Memory B cell (primary cell): ENCODE results near the gene HSPBP1.
"Not testable (repeated sequence)": the region's sequence is repeated elsewhere in the genome, so short reads cannot be mapped to it uniquely, and the experiment has no call there.

Experiments used
- ATAC-seq: fragments of 150-1000 bp; cut with Tn5 transposase; 2 replicates; pipeline ENCODE4 v1.10.0; 2021; ENCODE audit warnings: low read depth, mild to moderate bottlenecking, moderate library complexity
- DNase-seq, 2 donors: peaks; one replicate each; pipeline ENCODE4 v3.0.0; 2022; ENCODE audit warnings: low spot score in 2 of 2
- H3K27ac Mint-ChIP-seq: one replicate; pipeline ENCODE4 v1.8.0; 2022; ENCODE audit warnings: mild to moderate bottlenecking, moderate library complexity, mixed read lengths
- H3K27me3 Mint-ChIP-seq: one replicate; pipeline ENCODE4 v1.8.0; 2022; ENCODE audit warnings: mixed read lengths
- H3K36me3 Mint-ChIP-seq: one replicate; pipeline ENCODE4 v1.8.0; 2022; ENCODE audit warnings: mild to moderate bottlenecking, mixed read lengths
- H3K4me1 Mint-ChIP-seq: one replicate; pipeline ENCODE4 v1.8.0; 2022; ENCODE audit warnings: mixed read lengths
- H3K4me3 Mint-ChIP-seq: one replicate; pipeline ENCODE4 v1.8.0; 2022; ENCODE audit warnings: mild to moderate bottlenecking, moderate library complexity, mixed read lengths
- H3K9me3 Mint-ChIP-seq: one replicate; pipeline ENCODE4 v1.8.0; 2022; ENCODE audit warnings: mixed read lengths

HSPBP1 gene

GRCh38 chr19:55279770-55280643, at the start of gene HSPBP1:
Gene HSPBP1, minus strand, starts transcription at chr19:55280110. Its CDS starts 502 bp downstream, at chr19:55279608.
- Mint-ChIP-seq H3K4me1 (peaks cover 44% of the 10 kb centered on the region), H3K36me3 (peaks cover 4% of the 10 kb centered on the region), H3K27ac (peak within 1 kb of the TSS; percentile 99), H3K4me3 (peak within 1 kb of the TSS; percentile 97), H3K27me3 (peaks cover 5% of the 10 kb centered on the region), H3K9me3 (no peaks in the 10 kb centered on the region)
- ATAC-seq (peak; percentile 70), DNase-seq (peak; percentile 97 to 99)

GRCh38 chr19:55328774-55329318, 48.9 kb upstream of the HSPBP1 start:
- not testable (repeated sequence) for ATAC-seq, H3K4me3 Mint-ChIP-seq, H3K9me3 Mint-ChIP-seq, H3K27ac Mint-ChIP-seq, H3K4me1 Mint-ChIP-seq, DNase-seq, H3K36me3 Mint-ChIP-seq
- H3K27me3 Mint-ChIP-seq = peaks cover 16% of the 10 kb centered on the region

GRCh38 chr19:55325172-55325571, 45.3 kb upstream of the HSPBP1 start, which contains the start of gene TMEM150B:
Gene TMEM150B, minus strand, starts transcription at chr19:55325341. Its CDS starts 4,305 bp downstream, at chr19:55321036.
- Mint-ChIP-seq H3K36me3 (no peaks in the 10 kb centered on the region), H3K9me3 (no peaks in the 10 kb centered on the region), H3K27me3 (peaks cover 21% of the 10 kb centered on the region), H3K4me1 (peaks cover 3% of the 10 kb centered on the region), H3K4me3 (no peak within 1 kb of the TSS), H3K27ac (no peak within 1 kb of the TSS)
- ATAC-seq (peak; percentile 46), DNase-seq (no peak)

GRCh38 chr19:55324662-55325061, 44.8 kb upstream of the HSPBP1 start:
- ATAC-seq (peak; percentile 50), DNase-seq (no peak)
- peaks cover 23% of the 10 kb centered on the region for H3K27me3 Mint-ChIP-seq
- no peaks in the 10 kb centered on the region for H3K9me3 Mint-ChIP-seq
- peaks cover 3% of the 10 kb centered on the region for H3K4me1 Mint-ChIP-seq
- no peak overlapping the region for H3K27ac Mint-ChIP-seq
- no peaks in the 10 kb centered on the region for H3K36me3 Mint-ChIP-seq
- no peak overlapping the region for H3K4me3 Mint-ChIP-seq

- Mint-ChIP-seq H3K9me3 (no peaks in the 10 kb centered on the region), H3K36me3 (no peaks in the 10 kb centered on the region), H3K4me3 (no peak overlapping the region), H3K4me1 (peaks cover 3% of the 10 kb centered on the region), H3K27me3 (peaks cover 18% of the 10 kb centered on the region), H3K27ac (no peak overlapping the region)
- DNase-seq = no peak
- ATAC-seq = no peak
Observed at GRCh38 chr19:55322204-55322885, 42.4 kb upstream of the HSPBP1 start.

GRCh38 chr19:55321466-55322137, 41.7 kb upstream of the HSPBP1 start:
- H3K36me3 Mint-ChIP-seq = no peaks in the 10 kb centered on the region

GRCh38 chr19:55320844-55321419, 41.0 kb upstream of the HSPBP1 start:
- DNase-seq (no peak), ATAC-seq (no peak)
- Mint-ChIP-seq H3K36me3 (no peaks in the 10 kb centered on the region), H3K4me1 (peaks cover 5% of the 10 kb centered on the region), H3K4me3 (no peak overlapping the region), H3K9me3 (no peaks in the 10 kb centered on the region), H3K27ac (no peak overlapping the region), H3K27me3 (peaks cover 18% of the 10 kb centered on the region)

More at GRCh38 chr19:55321466-55322137, 41.7 kb upstream of the HSPBP1 start:
- Mint-ChIP-seq H3K27me3 (peaks cover 18% of the 10 kb centered on the region), H3K4me1 (peaks cover 3% of the 10 kb centered on the region), H3K27ac (no peak overlapping the region), H3K4me3 (no peak overlapping the region), H3K9me3 (no peaks in the 10 kb centered on the region)
- DNase-seq = no peak
- no peak for ATAC-seq

- no peak for ATAC-seq
- no peaks in the 10 kb centered on the region for H3K36me3 Mint-ChIP-seq
- peaks cover 5% of the 10 kb centered on the region for H3K4me1 Mint-ChIP-seq
- H3K4me3 Mint-ChIP-seq = no peak overlapping the region
- peaks cover 14% of the 10 kb centered on the region for H3K27me3 Mint-ChIP-seq
- no peak overlapping the region for H3K27ac Mint-ChIP-seq
- H3K9me3 Mint-ChIP-seq = no peaks in the 10 kb centered on the region
- DNase-seq = no peak
Observed at GRCh38 chr19:55319785-55320184, 39.9 kb upstream of the HSPBP1 start.

- Mint-ChIP-seq H3K4me1 (peaks cover 4% of the 10 kb centered on the region), H3K36me3 (no peaks in the 10 kb centered on the region), H3K27me3 (peaks cover 9% of the 10 kb centered on the region), H3K9me3 (no peaks in the 10 kb centered on the region), H3K27ac (no peak overlapping the region), H3K4me3 (no peak overlapping the region)
- no peak for DNase-seq
- ATAC-seq = no peak
Observed at GRCh38 chr19:55316646-55317045, 36.7 kb upstream of the HSPBP1 start.

- Mint-ChIP-seq H3K9me3 (no peaks in the 10 kb centered on the region), H3K27ac (no peak overlapping the region), H3K4me1 (peaks cover 4% of the 10 kb centered on the region), H3K27me3 (peaks cover 8% of the 10 kb centered on the region), H3K4me3 (no peak overlapping the region), H3K36me3 (no peaks in the 10 kb centered on the region)
- DNase-seq = no peak
- no peak for ATAC-seq
Observed at GRCh38 chr19:55315956-55316525, 36.1 kb upstream of the HSPBP1 start.

GRCh38 chr19:55314396-55314795, 34.5 kb upstream of the HSPBP1 start:
- Mint-ChIP-seq H3K36me3 (peaks cover 2% of the 10 kb centered on the region), H3K9me3 (no peaks in the 10 kb centered on the region), H3K27ac (no peak overlapping the region), H3K4me3 (no peak overlapping the region), H3K4me1 (peaks cover 4% of the 10 kb centered on the region), H3K27me3 (peaks cover 6% of the 10 kb centered on the region)
- DNase-seq = no peak
- ATAC-seq = no peak

- H3K4me1 Mint-ChIP-seq = peaks cover 4% of the 10 kb centered on the region
- ATAC-seq (no peak), DNase-seq (no peak)
- no peak overlapping the region for H3K27ac Mint-ChIP-seq
- no peak overlapping the region for H3K4me3 Mint-ChIP-seq
- peaks cover 8% of the 10 kb centered on the region for H3K27me3 Mint-ChIP-seq
- no peaks in the 10 kb centered on the region for H3K9me3 Mint-ChIP-seq
- peaks cover 2% of the 10 kb centered on the region for H3K36me3 Mint-ChIP-seq
Observed at GRCh38 chr19:55312621-55313512, 33.0 kb upstream of the HSPBP1 start.
